Dedifferentiated amniotic fluid mesenchymal stem cell (primary cell): Measurements from ENCODE around the gene CCDC184.
"Not testable (repeated sequence)": the region's sequence is repeated elsewhere in the genome, so short reads cannot be mapped to it uniquely, and the experiment has no call there.

Experiments used
- DNase-seq: peaks from one replicate; pipeline ENCODE4 v3.0.0-alpha.2; 2016; ENCODE audit errors: extremely low spot score

The CCDC184 gene

DNA sequence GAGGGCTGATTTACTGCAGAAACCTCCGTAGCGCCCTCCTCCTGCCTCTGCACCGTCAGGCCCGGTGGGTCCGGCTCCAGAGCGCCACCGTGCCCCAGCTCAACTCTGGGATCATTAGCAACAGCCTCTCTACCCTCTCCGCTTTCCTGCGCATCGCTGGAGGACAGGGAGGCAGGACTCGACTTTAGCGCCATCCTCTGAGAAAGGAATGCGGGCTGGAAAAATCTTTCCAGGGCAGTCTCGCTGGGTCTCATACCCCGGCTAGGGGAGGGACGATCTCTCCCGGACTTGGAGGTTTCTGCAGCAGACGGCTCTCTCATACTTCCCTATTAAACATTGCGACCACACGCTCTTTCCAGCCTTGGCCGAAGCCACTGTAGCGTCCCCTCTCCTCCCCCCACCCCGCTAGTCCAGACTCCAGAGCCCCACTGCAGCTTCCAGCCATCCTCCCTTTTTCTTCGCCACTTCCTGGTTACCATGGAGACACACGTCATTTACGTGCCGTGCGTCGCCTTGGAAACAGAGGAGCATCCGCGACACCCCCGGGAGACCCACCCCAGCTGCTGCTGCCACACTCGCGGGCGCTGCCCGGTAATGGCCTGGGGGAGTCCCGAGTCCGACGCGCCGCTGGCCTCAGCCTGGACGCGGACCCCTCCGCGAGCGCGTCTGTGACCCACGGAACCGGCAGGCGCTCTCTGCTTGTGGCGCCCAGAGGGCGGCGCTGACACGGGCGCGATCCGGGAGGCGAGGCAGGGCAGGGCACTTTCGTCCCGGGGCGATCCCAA is at the start of gene CCDC184:
Gene CCDC184, plus strand, starts transcription at position 554 of the 785 bp plus-strand sequence. CDS start 479 bp downstream, outside the sequence.
- DNase-seq, result peak; percentile 40

DNA sequence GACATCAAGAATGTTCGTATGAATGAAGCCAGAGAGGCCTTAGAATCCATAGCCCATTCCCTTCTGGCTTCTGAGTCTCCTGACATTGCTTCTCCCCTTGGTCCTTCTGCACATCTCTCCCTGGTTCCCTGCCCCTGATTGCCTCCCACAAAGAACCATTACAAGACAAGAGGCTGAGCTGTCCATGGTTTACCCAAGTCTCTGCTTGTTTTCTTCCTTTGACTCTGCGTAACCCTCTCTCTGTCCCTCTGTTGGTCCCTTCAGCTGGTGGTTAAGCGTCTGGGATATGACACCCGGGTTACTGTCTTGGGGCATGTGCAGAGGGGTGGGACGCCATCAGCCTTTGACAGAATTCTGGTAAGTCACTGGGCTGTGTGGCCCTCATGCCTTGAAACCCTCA is 48.4 kb upstream of the CCDC184 start:
- DNase-seq, result no peak

DNA sequence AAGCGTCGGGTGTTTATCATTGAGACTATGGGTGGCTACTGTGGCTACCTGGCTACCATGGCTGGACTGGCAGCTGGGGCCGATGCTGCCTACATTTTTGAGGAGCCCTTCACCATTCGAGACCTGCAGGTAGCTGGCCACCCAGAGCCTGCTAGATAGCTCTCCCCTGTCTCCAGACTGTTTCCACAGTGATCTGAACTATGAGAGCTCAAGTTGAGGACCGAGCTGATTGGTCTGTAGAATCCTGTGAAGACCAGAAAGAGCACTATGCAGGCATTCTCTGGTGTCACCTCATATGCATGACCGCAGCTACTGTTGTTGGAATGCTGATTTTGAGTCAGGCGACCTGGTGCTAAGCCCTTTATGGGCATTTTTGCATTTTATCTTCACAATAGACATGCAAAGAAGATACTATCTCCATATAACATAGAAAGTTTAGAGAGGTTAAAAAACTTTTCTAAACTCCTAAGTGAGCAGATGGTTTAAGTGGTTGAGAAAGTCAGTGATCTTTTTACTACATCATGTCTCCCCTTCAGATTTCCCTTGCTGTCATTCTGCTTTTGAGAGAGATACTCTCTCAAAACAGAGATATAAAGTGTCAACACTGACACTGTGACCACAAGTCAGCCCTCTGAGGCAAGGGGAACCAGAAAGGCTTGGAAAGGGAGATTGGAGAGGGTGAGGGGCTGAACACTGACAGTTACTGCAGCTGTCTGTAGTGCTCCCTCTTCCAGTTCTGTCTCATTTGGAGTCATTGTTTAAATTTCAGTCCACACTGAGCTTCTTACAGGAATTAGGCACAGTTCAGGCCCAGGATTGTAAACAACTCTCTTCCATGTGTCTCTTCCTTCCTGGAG is 40.4 kb upstream of the CCDC184 start:
- DNase-seq, result no peak

DNA sequence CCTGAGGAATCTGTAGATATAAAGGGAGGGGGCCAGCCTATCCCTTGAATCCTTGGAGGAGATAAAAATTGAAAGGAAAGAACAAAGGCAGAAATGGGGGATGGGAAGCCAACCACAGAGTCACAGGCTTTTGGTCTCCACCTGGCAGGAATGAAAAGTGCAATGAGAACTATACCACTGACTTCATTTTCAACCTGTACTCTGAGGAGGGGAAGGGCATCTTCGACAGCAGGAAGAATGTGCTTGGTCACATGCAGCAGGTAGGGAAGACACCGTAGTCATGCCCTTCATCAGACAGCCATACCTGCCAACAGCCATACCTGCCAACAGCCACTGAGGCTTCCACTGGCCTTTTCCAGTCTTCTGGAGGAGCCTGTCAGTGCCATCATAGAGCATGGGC is 39.5 kb upstream of the CCDC184 start:
- no peak for DNase-seq

DNA sequence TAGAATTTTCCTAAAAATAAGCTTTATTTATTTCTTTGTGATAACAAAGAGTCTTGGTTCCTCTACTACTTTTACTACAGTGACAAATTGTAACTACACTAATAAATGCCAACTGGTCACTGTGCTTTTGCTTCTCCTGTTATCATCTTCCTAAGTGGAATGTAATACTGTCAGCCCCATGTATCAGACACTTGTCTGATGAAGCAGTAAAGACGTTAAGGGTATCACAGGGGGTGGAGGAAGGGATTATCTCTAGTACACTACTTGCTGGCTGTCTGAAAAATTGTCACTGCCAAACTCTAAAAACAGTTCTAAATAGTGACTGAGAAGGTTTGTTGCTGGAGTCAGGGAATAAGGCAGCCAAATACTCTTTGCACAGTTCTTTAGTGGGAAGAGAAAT is 37.5 kb upstream of the CCDC184 start:
- DNase-seq, result no peak

DNA sequence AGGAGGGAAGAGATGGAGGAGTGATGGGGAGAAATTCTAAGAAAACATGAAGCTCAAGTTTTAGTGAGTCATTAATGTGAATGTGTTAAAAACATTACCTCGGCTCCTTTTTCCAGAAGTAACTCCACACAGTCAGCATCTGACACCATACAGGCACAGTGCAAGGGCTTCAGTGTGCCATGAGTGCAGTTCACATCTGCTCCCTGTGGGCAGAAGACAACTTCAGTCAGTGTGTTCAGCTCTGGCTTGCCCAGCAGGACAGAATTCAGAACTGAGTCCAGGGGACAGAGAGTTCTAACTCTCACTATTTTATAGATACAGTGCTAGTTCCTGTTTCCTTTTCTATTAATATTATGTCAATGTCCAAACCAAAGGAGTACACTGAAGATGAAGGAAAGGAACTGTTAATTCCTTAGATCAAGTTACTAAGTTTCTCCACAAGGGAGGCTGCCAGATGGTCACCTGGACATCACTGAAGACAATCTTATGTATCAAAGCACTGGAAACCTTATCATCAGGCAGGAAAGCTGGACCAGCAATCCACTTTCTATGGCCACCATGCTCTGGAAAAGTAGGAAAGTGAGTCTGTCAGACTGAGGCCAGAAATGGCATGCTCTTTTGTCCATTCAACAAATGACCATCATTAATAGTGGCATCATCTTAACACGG is 32.2 kb upstream of the CCDC184 start:
- DNase-seq, result no peak

DNA sequence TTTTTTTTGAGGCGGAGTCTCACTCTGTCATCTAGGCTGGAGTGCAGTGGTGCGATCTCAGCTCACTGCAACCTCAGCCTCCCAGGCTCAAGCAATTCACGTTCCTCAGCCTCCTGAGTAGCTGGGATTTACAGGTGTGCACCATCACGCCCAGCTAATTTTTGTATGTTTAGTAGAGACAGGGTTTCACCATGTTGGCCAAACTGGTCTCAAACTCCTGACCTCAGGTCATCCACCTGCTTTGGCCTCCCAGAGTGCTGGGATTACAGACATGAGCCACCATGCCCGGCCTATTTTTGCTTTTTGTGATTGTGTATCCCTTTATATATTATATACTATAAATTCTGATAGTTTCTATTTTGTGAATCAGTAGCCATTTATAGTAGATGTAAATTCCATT is 27.7 kb upstream of the CCDC184 start:
- not testable (repeated sequence) for DNase-seq

DNA sequence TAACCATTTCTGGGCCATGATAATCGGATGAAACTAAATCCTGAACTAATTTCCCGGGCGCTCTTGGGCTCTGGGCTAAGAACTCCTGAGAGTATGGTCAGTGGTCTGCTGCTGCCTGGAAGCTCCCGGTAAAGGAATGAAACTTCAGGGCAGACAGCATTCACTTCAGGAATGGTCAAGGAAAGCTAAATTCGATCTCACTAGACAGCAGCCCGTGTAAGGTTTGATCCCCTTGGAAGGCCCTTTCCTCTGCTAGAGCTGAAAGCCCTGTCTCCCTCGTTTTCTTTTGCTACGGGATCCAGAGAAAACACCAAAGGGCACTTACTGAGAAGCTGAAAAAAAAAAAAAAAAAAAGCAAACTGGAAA is 26.8 kb upstream of the CCDC184 start:
- DNase-seq, result no peak

DNA sequence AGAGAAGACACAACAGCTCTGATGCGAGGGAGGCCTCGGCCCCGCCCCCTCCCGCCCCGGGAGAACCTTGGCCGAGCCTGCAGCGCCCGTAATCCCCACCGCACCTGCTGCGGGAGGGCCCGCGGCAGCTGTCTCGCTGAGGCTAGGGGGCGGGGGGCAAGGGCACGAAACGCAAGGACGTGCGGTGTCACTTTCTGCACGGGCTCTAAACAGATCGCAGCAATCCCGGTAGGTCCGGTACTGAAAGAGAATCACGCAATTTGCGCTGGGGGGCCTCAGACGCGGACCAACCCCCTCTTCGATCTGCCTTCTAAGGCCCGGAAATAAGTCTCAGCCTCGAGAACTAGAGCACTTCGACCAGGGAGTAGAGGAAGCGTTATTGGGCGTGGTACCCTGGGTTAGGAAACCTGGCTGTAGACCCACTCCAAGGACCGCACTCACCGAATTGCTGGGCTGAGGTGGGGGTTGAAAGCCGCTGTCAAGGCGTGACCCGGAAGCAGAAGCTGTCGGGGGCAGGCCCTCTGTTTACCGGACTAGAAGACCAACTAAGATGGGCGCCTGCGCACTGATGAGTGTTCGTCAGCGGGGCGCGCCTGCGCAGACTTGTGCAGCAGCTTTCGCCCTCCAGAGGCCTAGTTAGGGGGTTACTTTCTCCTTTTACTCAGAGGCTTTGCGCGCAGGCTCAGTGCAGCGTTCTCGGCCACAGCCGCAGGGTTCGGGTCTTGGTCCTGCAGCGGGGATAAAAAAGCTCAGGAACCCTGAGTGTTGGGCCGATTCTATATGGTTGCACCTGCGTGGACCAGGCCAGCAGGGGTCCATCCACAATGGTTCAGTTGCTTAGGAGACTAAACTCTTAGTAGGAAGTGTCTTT is 26.2 kb upstream of the CCDC184 start, which contains the start of gene ASB8:
Gene ASB8, minus strand, starts transcription at position 498 of the 871 bp plus-strand sequence. CDS start 4,019 bp downstream, outside the sequence.
- peak; percentile 98 for DNase-seq

DNA sequence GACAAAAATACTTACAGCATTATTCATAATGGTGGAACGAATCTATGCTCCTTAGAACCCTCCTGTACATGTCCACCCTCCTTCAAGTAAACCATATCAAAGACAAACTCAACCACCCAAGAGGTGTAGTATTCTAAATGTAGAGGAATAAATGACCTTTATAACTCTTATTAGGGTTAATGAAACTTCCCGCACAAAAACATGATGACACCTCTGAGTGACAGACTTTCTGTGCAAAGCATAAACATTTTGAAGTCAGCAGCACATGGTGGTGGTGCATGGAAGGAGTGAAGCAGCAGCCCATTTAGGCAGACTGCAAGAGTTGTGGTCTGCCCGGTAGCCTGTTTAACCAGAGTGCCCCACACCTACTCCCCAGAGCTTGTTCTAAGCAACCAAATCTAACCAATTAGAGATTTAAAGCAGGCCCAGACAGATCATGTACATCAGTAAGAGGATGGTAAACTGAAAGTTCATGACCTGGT is 25.5 kb upstream of the CCDC184 start:
- DNase-seq, result no peak

DNA sequence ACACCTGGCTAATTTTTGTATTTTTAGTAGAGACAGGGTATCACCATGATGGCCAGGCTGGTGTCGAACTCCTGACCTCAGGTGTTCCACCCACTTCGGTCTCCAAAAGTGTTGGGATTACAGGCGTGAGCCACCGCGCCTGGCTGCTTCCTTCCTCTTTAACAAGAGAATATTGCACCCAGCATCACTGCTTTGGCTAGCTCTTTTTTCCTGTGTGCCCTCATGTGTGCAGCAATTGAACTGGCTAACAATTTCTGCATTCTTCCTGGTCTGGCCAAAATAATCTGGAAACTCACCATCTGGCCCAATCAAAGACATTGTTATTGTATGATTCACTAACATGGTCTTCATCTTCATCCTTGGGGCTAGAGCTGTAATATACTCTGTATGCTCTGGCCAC is 23.4 kb upstream of the CCDC184 start:
- no peak for DNase-seq

DNA sequence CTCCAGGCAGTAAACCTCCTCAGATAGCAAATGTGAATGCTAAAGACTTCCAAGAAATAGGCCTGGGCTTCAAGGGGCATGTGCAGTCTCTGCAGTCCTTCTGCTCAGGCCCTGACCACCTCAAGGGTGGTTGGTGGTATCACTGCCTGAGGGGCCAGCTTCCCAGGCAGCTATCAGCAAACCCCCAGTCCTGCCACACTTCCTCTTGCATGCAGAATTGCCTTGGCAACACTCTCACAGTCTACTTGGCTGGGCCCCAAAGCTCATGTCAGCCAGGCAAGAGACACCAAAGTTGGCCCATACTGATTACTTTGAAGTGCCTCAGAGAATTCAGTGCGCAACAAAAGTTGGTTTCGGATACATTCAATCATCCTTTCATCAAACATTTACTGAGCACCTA is 22.6 kb upstream of the CCDC184 start:
- DNase-seq, result no peak

DNA sequence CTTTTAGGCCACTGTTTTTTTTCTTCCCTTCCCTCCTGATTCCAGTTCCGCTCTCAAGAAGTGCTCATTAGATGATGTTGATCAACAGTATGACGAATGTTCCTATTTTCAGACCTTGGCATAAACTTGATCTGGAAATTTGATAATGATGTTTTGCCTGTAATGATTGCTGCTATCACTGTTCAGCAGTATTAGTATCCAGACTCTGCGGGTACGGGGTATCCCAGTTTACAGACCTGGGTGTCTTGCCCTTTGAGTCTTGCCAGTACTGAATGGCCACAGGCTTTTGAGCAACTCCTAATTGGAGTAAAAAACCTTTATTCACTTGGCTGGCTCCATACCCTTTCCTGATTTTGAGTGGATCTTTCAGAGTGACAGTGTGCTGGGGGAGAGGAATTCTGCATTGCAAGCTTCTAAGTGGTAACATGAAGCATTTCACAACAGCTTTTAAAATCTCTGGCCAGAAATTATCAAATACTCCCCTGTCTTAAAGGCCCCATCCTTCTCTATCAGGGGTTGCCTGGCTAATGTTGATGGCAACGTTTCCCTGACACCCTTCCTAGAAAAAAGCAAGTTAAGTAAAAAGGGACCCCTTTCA is 20.2 kb upstream of the CCDC184 start:
- no peak for DNase-seq

DNA sequence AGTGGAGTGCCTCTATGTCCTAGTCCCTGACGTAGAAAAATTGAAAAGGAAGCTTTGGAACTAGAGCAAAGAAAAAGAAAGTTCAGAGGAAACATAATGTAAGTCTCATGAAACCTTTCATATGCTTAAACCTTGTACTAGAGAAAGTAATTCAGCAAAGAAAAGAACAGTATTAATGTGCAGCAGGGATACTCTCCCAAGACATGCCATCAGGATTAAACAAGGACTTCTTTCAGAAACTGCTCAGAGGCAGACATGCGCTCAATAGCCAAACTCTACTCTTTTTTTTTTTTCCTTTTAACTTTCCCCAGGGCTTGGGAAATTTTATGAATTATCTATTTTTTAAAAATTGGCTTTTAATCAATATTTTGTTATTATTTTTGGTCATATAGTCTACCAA is 19.0 kb upstream of the CCDC184 start:
- no peak for DNase-seq

DNA sequence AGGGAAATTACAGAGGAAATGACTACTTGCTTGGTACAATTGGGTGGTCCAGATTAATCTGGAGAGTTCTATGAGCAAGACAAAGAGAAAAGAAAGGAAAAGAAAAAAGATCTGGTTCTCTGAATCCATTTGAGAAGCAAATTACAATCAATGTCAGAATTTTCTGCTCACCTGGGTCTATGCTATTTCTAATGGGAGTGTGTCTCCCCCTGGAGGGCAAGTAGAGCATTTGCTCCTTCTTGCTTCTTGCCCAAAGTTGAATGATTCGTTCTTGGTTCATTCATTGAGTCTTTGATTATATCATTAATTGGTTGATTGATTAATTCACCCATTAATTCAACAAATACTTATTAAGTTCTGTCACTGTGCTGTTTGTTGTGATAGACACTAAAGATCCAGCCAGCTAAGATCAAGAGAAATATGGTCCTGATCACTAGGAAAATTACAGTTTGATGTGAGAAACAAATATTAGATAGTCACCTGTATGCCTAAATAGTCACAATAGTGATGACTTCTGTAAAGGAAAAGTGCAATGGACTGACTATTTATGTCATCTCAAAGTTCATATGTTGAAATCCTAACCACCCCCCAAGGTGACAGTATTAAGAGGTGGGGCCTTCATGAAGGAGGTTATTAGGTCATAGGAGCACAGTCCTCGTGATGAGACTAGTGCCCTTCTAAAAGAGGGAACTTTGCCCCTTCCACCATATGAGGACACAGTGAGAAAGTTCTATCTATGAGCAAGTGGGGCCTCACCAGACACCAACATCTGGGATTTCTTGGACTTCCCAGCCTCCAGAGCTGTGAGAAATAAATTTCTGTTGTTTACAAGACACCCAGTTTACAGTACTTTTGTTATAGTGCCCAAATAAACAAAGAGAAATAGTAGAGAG is 18.1 kb upstream of the CCDC184 start:
- peak; percentile 48 for DNase-seq

DNA sequence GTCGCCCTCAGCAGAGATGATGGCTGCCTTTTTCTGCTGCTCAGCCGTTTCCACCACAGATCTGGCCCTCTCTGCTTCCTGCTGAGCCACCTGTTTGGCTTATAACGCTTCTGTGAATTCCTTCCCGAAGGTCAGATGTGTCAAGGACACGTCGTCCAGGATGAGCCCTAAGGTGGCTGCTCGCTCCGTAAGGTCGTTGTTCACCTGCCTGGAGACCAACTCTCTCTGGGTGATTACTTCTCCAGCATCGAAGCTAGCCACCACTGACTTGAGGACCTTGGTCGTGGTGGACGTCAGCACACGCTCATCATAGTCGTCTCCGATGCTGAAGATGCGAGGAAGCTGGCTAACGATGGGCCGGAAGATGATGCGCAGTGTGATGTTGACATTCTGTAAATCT is 14.4 kb upstream of the CCDC184 start:
- DNase-seq, result no peak

DNA sequence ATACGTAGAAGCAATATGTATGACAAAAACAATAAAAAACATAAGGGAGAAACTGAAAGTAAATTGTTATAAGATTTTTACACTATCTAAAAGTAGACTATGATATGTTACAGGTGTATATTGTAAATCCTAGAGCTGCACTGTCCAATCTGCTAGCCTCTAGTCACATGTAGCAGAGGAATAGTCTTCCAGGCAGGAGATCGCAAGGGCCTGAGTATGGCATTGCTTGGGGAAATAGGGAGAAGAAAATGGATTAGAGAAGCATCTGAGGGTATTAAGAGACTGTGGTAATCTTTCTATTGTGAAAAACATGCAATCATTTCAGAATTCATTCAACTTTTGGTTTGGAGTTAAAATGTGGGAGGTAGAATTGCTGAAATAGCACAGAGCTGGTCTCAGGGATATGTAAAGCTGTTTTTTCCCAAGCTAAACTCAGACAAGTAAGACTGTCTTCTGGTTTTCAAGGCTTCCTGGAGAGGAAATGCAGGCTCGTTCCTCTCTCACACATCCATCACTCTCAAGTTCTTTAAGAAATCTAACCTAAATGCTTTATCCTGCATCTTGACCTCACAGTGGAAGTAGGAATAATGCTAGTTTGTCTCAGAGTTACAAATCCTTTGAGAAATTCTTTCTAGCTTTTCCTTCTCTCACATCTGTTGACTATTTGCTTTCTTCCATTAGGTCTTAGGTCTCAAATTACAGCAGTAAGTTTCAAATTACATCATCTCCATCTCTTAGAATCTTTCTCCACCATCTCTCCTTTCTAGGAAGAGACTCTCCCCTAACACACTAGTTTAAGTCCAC is 7.6 kb upstream of the CCDC184 start:
- DNase-seq, result peak; percentile 67

DNA sequence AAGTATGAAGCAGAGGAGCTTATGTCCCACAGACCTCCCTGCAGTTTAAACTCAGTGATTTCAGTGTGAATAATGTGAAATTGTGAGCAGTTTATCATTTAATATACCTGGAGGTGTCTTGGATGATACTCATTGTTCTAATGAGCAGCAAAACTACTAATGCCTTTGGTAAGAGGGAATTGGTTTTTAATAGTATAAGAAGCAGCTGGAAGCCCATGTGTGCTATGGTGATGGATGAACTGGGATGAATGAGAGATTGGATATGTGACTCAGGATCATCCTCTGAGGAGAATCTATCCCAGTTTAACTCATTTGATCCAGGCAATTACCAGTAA is 7.1 kb upstream of the CCDC184 start:
- no peak for DNase-seq

DNA sequence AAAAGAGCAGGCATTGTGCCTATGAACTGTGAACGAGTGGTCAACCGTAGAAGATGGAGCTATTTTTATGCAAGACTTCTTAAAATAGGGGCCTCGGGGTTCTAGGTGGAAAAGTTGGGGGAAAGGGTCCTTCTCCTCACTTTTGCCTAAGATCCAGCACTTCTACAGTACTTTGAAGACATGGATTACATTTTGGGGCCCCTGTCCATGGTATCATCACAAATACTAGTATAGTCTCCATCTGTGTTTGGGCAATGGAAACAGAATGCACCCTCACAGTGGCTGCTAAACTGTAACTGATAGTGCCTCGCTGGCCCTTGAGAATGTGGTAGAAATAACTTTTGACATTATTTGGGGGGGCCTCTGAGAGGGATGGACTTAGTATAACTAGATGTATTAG is 5.5 kb upstream of the CCDC184 start:
- no peak for DNase-seq
